Motor neuron (in vitro differentiated cells): ENCODE results near the gene MDH1. TPM values are rescaled to one million over a fixed set of nuclear protein-coding genes. Genes with fewer than 3 reads are reported as not detected.
"Not testable (repeated sequence)": the region's sequence is repeated elsewhere in the genome, so short reads cannot be mapped to it uniquely, and the experiment has no call there.

Experiments used
- ATAC-seq, 8 experiments: fragments of 200-7000 bp; cut with Tn5 transposase; replicated peaks in 6 of 8; 2 replicates each; pipeline ENCODE4 v1.8.0; 2021; ENCODE audit warnings: mild to moderate bottlenecking in 8 of 8, moderate library complexity in 8 of 8
- H3K27ac ChIP-seq, 2 donors: fragments of 250-450 bp; sonication (Bioruptor Pico); 2 replicates each; pipeline ENCODE4 v1.9.0; 2021; ENCODE audit warnings: antibody characterized with exemption in 2 of 2, mild to moderate bottlenecking in 2 of 2, moderate library complexity in 1 of 2
- H3K4me1 ChIP-seq, 2 donors: fragments of 250-450 bp; sonication (Bioruptor Pico); replicated peaks in 1 of 2; 2 replicates each; pipeline ENCODE4 v1.6.1; 2021; ENCODE audit warnings: antibody characterized with exemption in 2 of 2, mild to moderate bottlenecking in 2 of 2, moderate library complexity in 1 of 2
- H3K4me3 ChIP-seq, 5 donors: fragments of 250-450 bp; sonication (Bioruptor Pico); 2 replicates each; pipeline ENCODE4 v1.9.0; 2021; ENCODE audit warnings: antibody characterized with exemption in 5 of 5, mild to moderate bottlenecking in 5 of 5, moderate library complexity in 4 of 5
- WGBS, 10 experiments: fragments of 450-650 bp; shearing (Covaris generic); methylation state at CpG; one replicate each; pipeline ENCODE4 v1.0.0; 2022; 5-methylcytosine and 5-hydroxymethylcytosine counted together
- in situ Hi-C, 9 experiments: fragments of 400-800 bp; cut with MboI; loops; one replicate each; pipeline ENCODE4 v1.15.0; 2021; ENCODE audit warnings: low sequenced_read_pairs in 9 of 9, low pct_unique_long_range_greater_than_20kb in 2 of 9; ENCODE audit not compliant: unreplicated experiment in 9 of 9
- total RNA-seq, 8 experiments: library from RNA; unstranded; fragments of 300-600 nt; gene quantifications; 2 replicates each; pipeline versions ENCODE4 v1.2.3 to v1.2.4, GENCODE V29; 2022

The MDH1 gene
- total RNA-seq, 8 experiments from 2014 or later = 172 to 273 (median 220) TPM

- Histone ChIP-seq H3K27ac (no peak overlapping the region), H3K4me3 (no peak overlapping the region), H3K4me1 (peaks cover 9 to 10% of the 10 kb centered on the region in 2 donors)
- ATAC-seq = peak in 3 of 8 experiments; percentile 45 to 74 (median 49)
- in situ Hi-C loops = loop anchor here in 1 of 9 experiments (25.0 kb wide), 1 partner anchor 268 kb away; no protein-coding TSS in a partner anchor
- WGBS, 10 experiments = 80 to 100% (median 100%) methylated on average over 1 to 3 of the region's 3 CpGs; no CpG with 5 or more reads in 2 of the 10 experiments
Observed at GRCh38 chr2:63594660-63595059, 5.9 kb downstream of the MDH1 start.

- in situ Hi-C loops = loop anchor here in 1 of 9 experiments (25.0 kb wide), 1 partner anchor 266 kb away; no protein-coding TSS in a partner anchor
- Histone ChIP-seq H3K4me3 (no peak overlapping the region), H3K27ac (no peak overlapping the region), H3K4me1 (peaks cover 0 to 3% of the 10 kb centered on the region in 2 donors)
- 83 to 100% (median 100%) methylated on average over 1 to 2 of the region's 2 CpGs; no CpG with 5 or more reads in 1 of the 10 experiments for WGBS, 10 experiments
- ATAC-seq = no peak
Observed at GRCh38 chr2:63596401-63596883, 7.7 kb downstream of the MDH1 start.

GRCh38 chr2:63598981-63599380 is 10.2 kb downstream of the MDH1 start:
- WGBS, 10 experiments = 50 to 100% (median 85%) methylated on average over 1 to 2 of the region's 2 CpGs; no CpG with 5 or more reads in 1 of the 10 experiments
- no peak for ATAC-seq
- no peak overlapping the region for H3K27ac ChIP-seq
- H3K4me3 ChIP-seq = no peak overlapping the region
- in situ Hi-C loops = loop anchor here in 1 of 9 experiments (25.0 kb wide), 1 partner anchor 263 kb away; no protein-coding TSS in a partner anchor
- peaks cover 0 to 3% of the 10 kb centered on the region in 2 donors for H3K4me1 ChIP-seq

GRCh38 chr2:63600881-63601460 is 12.2 kb downstream of the MDH1 start:
- Histone ChIP-seq H3K4me1 (no peaks in the 10 kb centered on the region), H3K27ac (no peak overlapping the region), H3K4me3 (no peak overlapping the region)
- no peak for ATAC-seq
- 71 to 100% (median 100%) methylated on average over 1 of the region's 1 CpG; no CpG with 5 or more reads in 5 of the 10 experiments for WGBS, 10 experiments
- in situ Hi-C loops = no loop called here

GRCh38 chr2:63604666-63605065 is 15.9 kb downstream of the MDH1 start:
- Histone ChIP-seq H3K4me1 (no peaks in the 10 kb centered on the region), H3K27ac (no peak overlapping the region), H3K4me3 (no peak overlapping the region)
- ATAC-seq = no peak
- WGBS, 10 experiments = 61 to 100% (median 94%) methylated on average over 2 to 4 of the region's 4 CpGs; no CpG with 5 or more reads in 2 of the 10 experiments
- in situ Hi-C loops = no loop called here

- in situ Hi-C loops, H3K27ac ChIP-seq, H3K4me1 ChIP-seq, H3K4me3 ChIP-seq: not testable (repeated sequence)
- WGBS, 10 experiments = 17 to 100% (median 71%) methylated on average over 2 to 8 of the region's 8 CpGs
- peak in 2 of 8 experiments; percentile 57 to 64 for ATAC-seq
Observed at GRCh38 chr2:63608865-63609264, 20.1 kb downstream of the MDH1 start.

- WGBS, 10 experiments = 60 to 100% (median 89%) methylated on average over 1 to 4 of the region's 4 CpGs; no CpG with 5 or more reads in 4 of the 10 experiments
- no peak overlapping the region for H3K4me3 ChIP-seq
- no peak overlapping the region for H3K27ac ChIP-seq
- no peaks in the 10 kb centered on the region for H3K4me1 ChIP-seq
- ATAC-seq = peak in 1 of 8 experiments; percentile 94
- in situ Hi-C loops = no loop called here
Observed at GRCh38 chr2:63610525-63610924, 21.8 kb downstream of the MDH1 start.

GRCh38 chr2:63613391-63613901 is 24.7 kb downstream of the MDH1 start:
- in situ Hi-C loops = no loop called here
- ATAC-seq = no peak
- Histone ChIP-seq H3K4me1 (no peaks in the 10 kb centered on the region), H3K27ac (no peak overlapping the region), H3K4me3 (no peak overlapping the region)
- 40 to 100% (median 79%) methylated on average over 1 to 2 of the region's 2 CpGs; no CpG with 5 or more reads in 4 of the 10 experiments for WGBS, 10 experiments

- Histone ChIP-seq H3K27ac (no peak overlapping the region), H3K4me1 (no peaks in the 10 kb centered on the region), H3K4me3 (no peak overlapping the region)
- 77 to 100% (median 93%) methylated on average over 1 to 2 of the region's 2 CpGs for WGBS, 10 experiments
- in situ Hi-C loops = no loop called here
- no peak for ATAC-seq
Observed at GRCh38 chr2:63614448-63614968, 25.7 kb downstream of the MDH1 start.

- in situ Hi-C loops = no loop called here
- no peak overlapping the region for H3K4me3 ChIP-seq
- H3K27ac ChIP-seq = no peak overlapping the region
- H3K4me1 ChIP-seq = no peaks in the 10 kb centered on the region
- ATAC-seq = no peak
- WGBS, 10 experiments = 33 to 71% (median 63%) methylated on average over 1 to 7 of the region's 9 CpGs; no CpG with 5 or more reads in 1 of the 10 experiments
Observed at GRCh38 chr2:63614983-63615945, 26.5 kb downstream of the MDH1 start.

- no peak for ATAC-seq
- in situ Hi-C loops = no loop called here
- no peak overlapping the region for H3K4me3 ChIP-seq
- 40 to 86% (median 79%) methylated on average over 1 of the region's 1 CpG; no CpG with 5 or more reads in 4 of the 10 experiments for WGBS, 10 experiments
- H3K4me1 ChIP-seq = no peaks in the 10 kb centered on the region
- H3K27ac ChIP-seq = no peak overlapping the region
Observed at GRCh38 chr2:63617366-63617765, 28.6 kb downstream of the MDH1 start.

GRCh38 chr2:63619328-63619727 is 30.6 kb downstream of the MDH1 start:
- ATAC-seq = no peak
- no peaks in the 10 kb centered on the region for H3K4me1 ChIP-seq
- no peak overlapping the region for H3K27ac ChIP-seq
- in situ Hi-C loops = no loop called here
- 53 to 100% (median 85%) methylated on average over 1 to 2 of the region's 2 CpGs for WGBS, 10 experiments
- H3K4me3 ChIP-seq = no peak overlapping the region
